ENCODE measurements around the gene IRX1. TPM values are rescaled to one million over a fixed set of nuclear protein-coding genes. Genes with fewer than 3 reads are reported as not detected.

Gene IRX1
- 10.3 TPM for total RNA-seq

- Histone ChIP-seq H3K27me3 (peaks cover 22% of the 10 kb centered on the region), H3K27ac (peak within 1 kb of the TSS; percentile 63 to 75), H3K9me3 (no peaks in the 10 kb centered on the region), H3K4me1 (peaks cover 0 to 2% of the 10 kb centered on the region in 2 donors), H3K36me3 (no peaks in the 10 kb centered on the region), H3K4me3 (peak within 1 kb of the TSS; percentile 39 to 65)
- DNase-seq (ENCODE audit: low spot score in 2 of 2) = no peak
- intact Hi-C loops (cut with DNase I) = no loop called here
- TF ChIP-seq CTCF (IDR thresholded peaks at IDR 0.05) = no peak
Observed at GRCh38 chr5:3595006-3595961, at the start of gene IRX1. TSS of gene IRX1 (plus strand) at chr5:3595832. CDS start at chr5:3596106, 274 bp downstream.

- no peak for DNase-seq (ENCODE audit: low spot score in 2 of 2)
- Histone ChIP-seq H3K36me3 (no peaks in the 10 kb centered on the region), H3K27me3 (no peaks in the 10 kb centered on the region), H3K4me3 (no peak overlapping the region), H3K4me1 (no peaks in the 10 kb centered on the region), H3K27ac (no peak overlapping the region), H3K9me3 (no peaks in the 10 kb centered on the region)
- intact Hi-C loops (cut with DNase I) = no loop called here
- TF ChIP-seq CTCF (IDR thresholded peaks at IDR 0.05) = no peak
Observed at GRCh38 chr5:3546028-3546427, 49.6 kb upstream of the IRX1 start.

- no peak overlapping the region for H3K4me3 ChIP-seq
- no peaks in the 10 kb centered on the region for H3K36me3 ChIP-seq
- H3K4me1 ChIP-seq = no peaks in the 10 kb centered on the region
- no peak for TF ChIP-seq CTCF (IDR thresholded peaks at IDR 0.05)
- intact Hi-C loops (cut with DNase I) = no loop called here
- H3K27ac ChIP-seq = no peak overlapping the region
- no peak for DNase-seq (ENCODE audit: low spot score in 2 of 2)
- H3K9me3 ChIP-seq = peaks cover 0 to 4% of the 10 kb centered on the region in 2 donors
- no peaks in the 10 kb centered on the region for H3K27me3 ChIP-seq
Observed at GRCh38 chr5:3564116-3564515, 31.5 kb upstream of the IRX1 start.

- Histone ChIP-seq H3K4me1 (no peaks in the 10 kb centered on the region), H3K27me3 (no peaks in the 10 kb centered on the region), H3K9me3 (peaks cover 0 to 3% of the 10 kb centered on the region in 2 donors), H3K4me3 (no peak overlapping the region), H3K36me3 (no peaks in the 10 kb centered on the region), H3K27ac (no peak overlapping the region)
- intact Hi-C loops (cut with DNase I) = no loop called here
- TF ChIP-seq CTCF (IDR thresholded peaks at IDR 0.05) = no peak
- no peak for DNase-seq (ENCODE audit: low spot score in 2 of 2)
Observed at GRCh38 chr5:3564827-3565518, 30.7 kb upstream of the IRX1 start.

GRCh38 chr5:3584724-3585531, 10.7 kb upstream of the IRX1 start:
- Histone ChIP-seq H3K4me3 (no peak overlapping the region), H3K9me3 (no peaks in the 10 kb centered on the region), H3K36me3 (no peaks in the 10 kb centered on the region), H3K27ac (no peak overlapping the region), H3K27me3 (no peaks in the 10 kb centered on the region), H3K4me1 (no peaks in the 10 kb centered on the region)
- DNase-seq (ENCODE audit: low spot score in 2 of 2) = no peak
- no peak for TF ChIP-seq CTCF (IDR thresholded peaks at IDR 0.05)
- intact Hi-C loops (cut with DNase I) = no loop called here
